Measurements from ENCODE around the gene C11orf52. TPM values are rescaled to one million over a fixed set of nuclear protein-coding genes. Genes with fewer than 3 reads are reported as not detected.

C11orf52 gene
- total RNA-seq, result not detected
- polyA plus RNA-seq, result not detected

DNA sequence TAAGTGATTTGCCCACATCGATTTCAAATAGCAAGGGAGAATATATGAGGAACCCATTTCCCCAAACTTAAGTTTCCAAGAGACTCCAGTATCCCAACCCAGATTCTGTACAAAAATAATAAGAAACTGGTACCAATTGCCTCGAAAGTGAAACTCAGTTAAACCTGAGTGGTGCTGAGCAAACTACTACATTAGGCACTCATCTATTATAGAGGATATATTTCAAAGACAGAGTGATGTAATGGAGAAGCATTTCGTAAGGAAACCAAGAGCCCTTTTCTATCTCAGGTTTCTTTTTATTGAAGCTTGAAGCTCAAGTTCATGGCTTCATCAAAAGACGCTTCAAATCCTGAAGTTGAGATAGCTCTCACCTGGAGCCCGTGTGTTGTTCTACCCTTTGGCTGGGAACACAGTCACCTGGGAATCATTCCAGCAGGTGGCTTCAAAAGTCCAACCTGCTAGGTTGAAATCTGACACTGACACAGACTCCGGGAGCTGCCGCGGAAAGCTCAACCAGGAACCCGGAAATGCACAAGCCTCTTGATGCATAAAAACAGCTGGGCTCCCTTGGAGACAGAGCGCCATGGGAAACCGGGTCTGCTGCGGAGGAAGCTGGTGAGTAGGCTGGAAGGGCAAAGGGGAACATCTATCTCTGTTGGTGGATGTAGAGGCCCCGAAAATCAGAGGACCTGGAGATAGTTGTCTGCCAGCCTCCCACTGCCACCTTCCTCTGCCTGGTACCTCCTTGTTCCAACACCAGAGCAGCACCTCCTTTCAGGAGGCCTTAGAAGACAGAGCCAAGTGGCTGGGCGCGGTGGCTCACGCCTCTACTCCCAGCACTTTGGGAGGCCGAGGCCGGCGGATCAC, at the start of gene C11orf52:
Gene C11orf52 (plus strand): TSS at position 524 of the 867 bp plus-strand sequence. CDS start 60 bp downstream, at position 584.
- ChIA-PET POLR2A (ENCODE audit: partially characterized antibody) (interaction anchor here (1.7 kb wide), 1 partner anchor 8 kb away, joined by 5 read pairs; no protein-coding TSS in a partner anchor), CTCF (ENCODE audit: partially characterized antibody) (interaction anchor here (0.9 to 1.0 kb wide), 2 partner anchors 8 to 76 kb away, joined by 3 to 5 read pairs; no protein-coding TSS in a partner anchor)
- Histone ChIP-seq H3K27ac (ENCODE audit: low read depth, low read length) (no peak within 1 kb of the TSS), H3K9me3 (ENCODE audit: control insufficient read depth in 1 of 2, low read length in 2 of 2) (no peaks in the 10 kb centered on the region), H3K36me3 (ENCODE audit: insufficient read depth, low read length) (no peaks in the 10 kb centered on the region), H3K4me3 (ENCODE audit: low read length in 2 of 2) (no peak within 1 kb of the TSS), H3K4me1 (ENCODE audit: insufficient read depth, low read length) (no peaks in the 10 kb centered on the region), H3K27me3 (ENCODE audit: insufficient read depth, low read length) (peaks cover 5% of the 10 kb centered on the region)
- Mint-ChIP-seq H3K27ac (peak within 1 kb of the TSS in 2 of 7 donors; percentile 2 to 17), H3K27me3 (peaks cover 26 to 35% of the 10 kb centered on the region in 2 donors), H3K4me3 (peak within 1 kb of the TSS in 1 of 8 donors; percentile 26), H3K4me1 (no peaks in the 10 kb centered on the region), H3K9me3 (no peaks in the 10 kb centered on the region), H3K36me3 (no peaks in the 10 kb centered on the region)
- intact Hi-C loops (cut with micrococcal nuclease), result no loop called here
- DNase-seq, result no peak

- Histone ChIP-seq H3K4me3 (ENCODE audit: low read length in 2 of 2) (no peak overlapping the region), H3K36me3 (ENCODE audit: insufficient read depth, low read length) (peaks cover 15% of the 10 kb centered on the region), H3K27me3 (ENCODE audit: insufficient read depth, low read length) (no peaks in the 10 kb centered on the region), H3K27ac (ENCODE audit: low read depth, low read length) (no peak overlapping the region), H3K9me3 (ENCODE audit: control insufficient read depth in 1 of 2, low read length in 2 of 2) (no peaks in the 10 kb centered on the region), H3K4me1 (ENCODE audit: insufficient read depth, low read length) (peaks cover 22% of the 10 kb centered on the region)
- Mint-ChIP-seq H3K4me3 (peak overlapping the region in 2 of 8 donors; percentile 21 to 54), H3K27me3 (no peaks in the 10 kb centered on the region), H3K27ac (peak overlapping the region in 2 of 7 donors; percentile 36 to 96), H3K9me3 (peaks cover 0 to 3% (median 0%) of the 10 kb centered on the region in 8 donors), H3K36me3 (peaks cover 32 to 45% of the 10 kb centered on the region in 2 donors), H3K4me1 (peaks cover 10 to 37% (median 26%) of the 10 kb centered on the region in 4 donors)
- POLR2A ChIA-PET (ENCODE audit: partially characterized antibody), result interaction anchor here (1.0 to 3.1 kb wide), 5 partner anchors 10 to 217 kb away, joined by 3 to 28 read pairs (median 11); partner anchors contain the start of genes CFAP68, SDHD and TIMM8B
- CTCF ChIA-PET (ENCODE audit: partially characterized antibody), result interaction anchor here (0.7 to 2.8 kb wide), 7 partner anchors 8 to 266 kb away, joined by 3 to 16 read pairs (median 3); no protein-coding TSS in a partner anchor
- intact Hi-C loops (cut with micrococcal nuclease), result loop anchor here (2.0 to 10.0 kb wide), 3 partner anchors 103 to 1445 kb away; partner anchors contain the start of genes PPP2R1B, SDHD, TIMM8B and TTC12
- DNase-seq, result no peak
Observed at GRCh38 chr11:111870113-111870512, 48.6 kb upstream of the C11orf52 start.

- Histone ChIP-seq H3K27me3 (ENCODE audit: insufficient read depth, low read length) (no peaks in the 10 kb centered on the region), H3K4me1 (ENCODE audit: insufficient read depth, low read length) (peaks cover 22% of the 10 kb centered on the region), H3K4me3 (ENCODE audit: low read length in 2 of 2) (peak overlapping the region; percentile 79), H3K27ac (ENCODE audit: low read depth, low read length) (peak overlapping the region; percentile 91), H3K9me3 (ENCODE audit: control insufficient read depth in 1 of 2, low read length in 2 of 2) (no peaks in the 10 kb centered on the region), H3K36me3 (ENCODE audit: insufficient read depth, low read length) (peaks cover 19% of the 10 kb centered on the region)
- Mint-ChIP-seq H3K36me3 (peaks cover 30 to 42% of the 10 kb centered on the region in 2 donors), H3K27ac (peak overlapping the region; percentile 94 to 98 (median 96)), H3K9me3 (peaks cover 0 to 3% (median 0%) of the 10 kb centered on the region in 8 donors), H3K4me3 (peak overlapping the region; percentile 91 to 96 (median 94)), H3K4me1 (peaks cover 10 to 37% (median 26%) of the 10 kb centered on the region in 4 donors), H3K27me3 (no peaks in the 10 kb centered on the region)
- DNase-seq, result no peak
- ChIA-PET CTCF (ENCODE audit: partially characterized antibody) (interaction anchor here (0.7 to 2.8 kb wide), 8 partner anchors 8 to 266 kb away, joined by 3 to 16 read pairs (median 3); no protein-coding TSS in a partner anchor), POLR2A (ENCODE audit: partially characterized antibody) (interaction anchor here (0.8 to 3.1 kb wide), 10 partner anchors 10 to 356 kb away, joined by 3 to 28 read pairs (median 6); partner anchors contain the start of genes CFAP68, PPP2R1B, PTS and SDHD)
- intact Hi-C loops (cut with micrococcal nuclease), result loop anchor here (2.0 to 10.0 kb wide), 3 partner anchors 103 to 1444 kb away; partner anchors contain the start of genes PPP2R1B, SDHD, TIMM8B and TTC12
Observed at GRCh38 chr11:111870522-111870885, 48.2 kb upstream of the C11orf52 start.

- ChIA-PET CTCF (ENCODE audit: partially characterized antibody) (interaction anchor here (0.7 to 2.3 kb wide), 12 partner anchors 9 to 267 kb away, joined by 3 to 16 read pairs (median 4); partner anchors contain the start of gene CFAP68), POLR2A (ENCODE audit: partially characterized antibody) (interaction anchor here (0.6 to 3.1 kb wide), 15 partner anchors 9 to 355 kb away, joined by 3 to 28 read pairs (median 3); partner anchors contain the start of genes CFAP68, PPP2R1B, PTS and SDHD)
- Histone ChIP-seq H3K4me3 (ENCODE audit: low read length in 2 of 2) (peak within 1 kb of the TSS; percentile 79), H3K4me1 (ENCODE audit: insufficient read depth, low read length) (peaks cover 22% of the 10 kb centered on the region), H3K9me3 (ENCODE audit: control insufficient read depth in 1 of 2, low read length in 2 of 2) (no peaks in the 10 kb centered on the region), H3K36me3 (ENCODE audit: insufficient read depth, low read length) (peaks cover 22% of the 10 kb centered on the region), H3K27me3 (ENCODE audit: insufficient read depth, low read length) (no peaks in the 10 kb centered on the region), H3K27ac (ENCODE audit: low read depth, low read length) (peak within 1 kb of the TSS; percentile 91)
- intact Hi-C loops (cut with micrococcal nuclease), result loop anchor here (1.0 to 10.0 kb wide), 6 partner anchors 8 to 1444 kb away; partner anchors contain the start of genes CFAP68, FDXACB1, PPP2R1B and SDHD
- peak within 1 kb of the TSS; percentile 94 to 98 (median 96) for H3K27ac Mint-ChIP-seq
- H3K9me3 Mint-ChIP-seq, result peaks cover 0 to 3% (median 0%) of the 10 kb centered on the region in 8 donors
- no peaks in the 10 kb centered on the region for H3K27me3 Mint-ChIP-seq
- peak within 1 kb of the TSS; percentile 91 to 96 (median 94) for H3K4me3 Mint-ChIP-seq
- peaks cover 29 to 40% of the 10 kb centered on the region in 2 donors for H3K36me3 Mint-ChIP-seq
- peak; percentile 88 to 92 (median 88) for DNase-seq
- H3K4me1 Mint-ChIP-seq, result peaks cover 10 to 37% (median 26%) of the 10 kb centered on the region in 4 donors
Observed at GRCh38 chr11:111870886-111871692, 47.6 kb upstream of the C11orf52 start, which contains the start of gene ALG9. Gene ALG9, minus strand, starts transcription at chr11:111871581. Its CDS starts 99 bp downstream, at chr11:111871482.

DNA sequence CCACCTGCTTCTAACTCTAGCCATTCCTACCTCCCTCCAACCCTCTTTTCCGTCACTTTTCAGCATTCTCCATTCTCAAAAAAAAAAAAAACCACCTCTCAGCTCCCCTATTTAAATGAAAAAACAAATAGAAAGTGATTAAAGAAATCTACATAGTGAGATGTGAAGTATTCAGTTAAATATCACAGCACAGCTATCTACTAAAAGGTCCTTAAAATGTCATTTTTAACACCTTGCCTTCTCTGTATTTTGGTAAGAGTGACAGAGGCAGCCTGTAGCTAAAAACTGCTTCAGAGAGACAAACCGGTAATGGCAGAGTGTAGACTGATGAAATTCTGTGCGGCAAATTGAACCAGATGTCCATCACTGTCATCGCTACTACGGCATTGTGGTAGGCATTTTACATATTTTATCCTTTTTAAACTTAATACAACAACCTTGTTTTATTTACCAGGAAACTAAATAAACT, 47.0 kb upstream of the C11orf52 start:
- intact Hi-C loops (cut with micrococcal nuclease), result loop anchor here (1.0 to 10.0 kb wide), 6 partner anchors 8 to 1443 kb away; partner anchors contain the start of genes CFAP68, FDXACB1, PPP2R1B and SDHD
- Mint-ChIP-seq H3K27me3 (no peaks in the 10 kb centered on the region), H3K4me3 (peak overlapping the region; percentile 87 to 96 (median 94)), H3K27ac (peak overlapping the region; percentile 92 to 97 (median 95)), H3K9me3 (peaks cover 0 to 3% (median 0%) of the 10 kb centered on the region in 8 donors), H3K36me3 (peaks cover 23 to 35% of the 10 kb centered on the region in 2 donors), H3K4me1 (peaks cover 8 to 34% (median 24%) of the 10 kb centered on the region in 4 donors)
- Histone ChIP-seq H3K27me3 (ENCODE audit: insufficient read depth, low read length) (no peaks in the 10 kb centered on the region), H3K9me3 (ENCODE audit: control insufficient read depth in 1 of 2, low read length in 2 of 2) (no peaks in the 10 kb centered on the region), H3K4me3 (ENCODE audit: low read length in 2 of 2) (peak overlapping the region; percentile 79), H3K36me3 (ENCODE audit: insufficient read depth, low read length) (peaks cover 19% of the 10 kb centered on the region), H3K27ac (ENCODE audit: low read depth, low read length) (peak overlapping the region; percentile 91), H3K4me1 (ENCODE audit: insufficient read depth, low read length) (peaks cover 22% of the 10 kb centered on the region)
- DNase-seq, result no peak
- POLR2A ChIA-PET (ENCODE audit: partially characterized antibody), result interaction anchor here (0.6 to 3.1 kb wide), 14 partner anchors 9 to 354 kb away, joined by 3 to 28 read pairs (median 4); partner anchors contain the start of genes CFAP68, PPP2R1B, PTS and SDHD
- CTCF ChIA-PET (ENCODE audit: partially characterized antibody), result interaction anchor here (0.7 to 2.3 kb wide), 10 partner anchors 8 to 71 kb away, joined by 3 to 16 read pairs (median 4); partner anchors contain the start of gene CFAP68

Data from CD4-positive, alpha-beta memory T cell (primary cell).